Transverse colon (tissue), 4 donors: ENCODE results near the gene PHF20.

Source experiments
- CTCF ChIP-seq, 5 experiments: fragments of 200-600 bp in 3 of 5; fragments of 450-650 bp in 2 of 5; sonication (generic) in 3 of 5; IDR thresholded peaks; 1 replicate in 2 of 5; 2 replicates in 3 of 5; pipeline ENCODE4 v1.5.1; 2016 to 2017; ENCODE audit warnings: antibody characterized with exemption in 5 of 5, inconsistent platforms in 3 of 5, mild to moderate bottlenecking in 2 of 5, moderate library complexity in 1 of 5
- EP300 ChIP-seq: sonication (generic); formaldehyde crosslinking; IDR thresholded peaks from one replicate; pipeline ENCODE4 v1.6.1; 2017; ENCODE audit warnings: antibody characterized with exemption, low read depth
- POLR2A ChIP-seq: fragments of 450-650 bp; IDR thresholded peaks from one replicate; pipeline ENCODE4 v1.6.1; 2016; ENCODE audit warnings: antibody characterized with exemption, mild to moderate bottlenecking, moderate library complexity
- POLR2AphosphoS5 ChIP-seq, 3 donors: sonication (generic); formaldehyde crosslinking; IDR thresholded peaks; one replicate each; pipeline ENCODE4 v1.6.1; 2016; ENCODE audit warnings: antibody characterized with exemption in 3 of 3

- TF ChIP-seq CTCF (IDR thresholded peaks at IDR 0.05) (no peak), POLR2A (no peak), POLR2AphosphoS5 (IDR thresholded peaks at IDR 0.05) (no peak), EP300 (no peak)
These were observed 73.7 kb downstream of the PHF20 start for GRCh38 chr20:35845561-35845960.
